ENCODE results near the gene DOCK10. TPM values are rescaled to one million over a fixed set of nuclear protein-coding genes. Genes with fewer than 3 reads are reported as not detected.

DOCK10 gene
- total and polyA plus RNA-seq, 9 of the 15 experiments (the other 6 are each of a cell fraction or from before 2014, with no cell fraction given) = 0.01 to 0.87 (median 0.18) TPM

DNA sequence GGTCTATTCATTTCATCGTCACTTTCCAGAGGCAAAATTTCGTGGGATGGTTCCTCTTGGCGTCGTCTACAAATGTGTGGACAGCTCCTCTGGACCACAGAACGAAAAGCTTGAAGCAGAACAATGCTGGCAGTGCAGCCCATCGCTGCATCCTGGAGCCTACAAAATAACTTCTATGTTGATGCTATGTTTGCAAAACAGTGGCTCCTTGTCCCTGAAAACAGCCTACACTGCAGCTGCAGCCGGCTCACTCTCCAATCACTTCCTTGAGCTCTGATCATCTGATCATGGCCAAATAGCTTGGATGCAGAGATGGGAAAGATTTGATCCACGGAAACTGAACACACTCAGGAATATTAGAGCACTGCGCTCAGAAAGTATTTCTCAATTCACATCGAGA lies 60.0 kb downstream of the DOCK10 start:
- no peaks in the 10 kb centered on the region for H4K20me1 ChIP-seq (replicated peaks; ENCODE audit: control insufficient read depth, insufficient read depth, low read length)
- no peak overlapping the region for H2AFZ ChIP-seq (ENCODE audit: low read depth, low read length)
- in situ Hi-C loops (cut with MboI) (no loop called here), intact Hi-C loops (cut with micrococcal nuclease) (no loop called here)
- no peak for FAIRE-seq
- H3K9me3 ChIP-seq (replicated peaks; ENCODE audit: control insufficient read depth, insufficient read depth, low read depth, low read length) = no peaks in the 10 kb centered on the region
- H3K27ac ChIP-seq (ENCODE audit: extremely low read depth, low read depth, low read length) = no peak overlapping the region
- CTCF ChIA-PET (ENCODE audit: low intra/inter-chr PET ratio) = no interaction called here
- no peaks in the 10 kb centered on the region for H3K27me3 ChIP-seq (ENCODE audit: control insufficient read depth in 2 of 2, insufficient read depth in 2 of 2, low read length in 2 of 2)
- no peak for DNase-seq (ENCODE audit: extremely low read depth in 1 of 4, low spot score in 3 of 4)
- no TSS peak for BruUV-seq (replicated peaks)
- H3K4me3 ChIP-seq = no peak overlapping the region
- no peak for ATAC-seq
- no peaks in the 10 kb centered on the region for H3K79me2 ChIP-seq (ENCODE audit: control insufficient read depth, insufficient read depth, low read length)
- H3K36me3 ChIP-seq (ENCODE audit: control insufficient read depth, insufficient read depth, low read length) = no peaks in the 10 kb centered on the region
- POLR2A ChIA-PET = no interaction called here
- TF ChIP-seq LARP7 (IDR thresholded peaks at IDR 0.05) (no peak), MTA1 (IDR thresholded peaks at IDR 0.05; ENCODE audit: borderline replicate concordance) (no peak), SREBF1 (IDR thresholded peaks at IDR 0.05; ENCODE audit: borderline replicate concordance, low read depth, low read length) (no peak), LCOR (CRISPR knock-in tag; IDR thresholded peaks at IDR 0.05) (no peak), ETV6 (IDR thresholded peaks at IDR 0.05; ENCODE audit: borderline replicate concordance in 1 of 2, low read depth in 2 of 2, low read length in 1 of 2) (no peak), ETV6 (CRISPR knock-in tag; IDR thresholded peaks at IDR 0.05; ENCODE audit: borderline replicate concordance) (no peak), BDP1 (IDR thresholded peaks at IDR 0.05; ENCODE audit: insufficient read depth, insufficient read length) (no peak), EGR1 (conservative IDR thresholded peaks at IDR 0.05) (no peak), MECOM (CRISPR knock-in tag; IDR thresholded peaks at IDR 0.05) (no peak), WHSC1 (IDR thresholded peaks at IDR 0.05; ENCODE audit: low read length) (no peak), MTA3 (IDR thresholded peaks at IDR 0.05; ENCODE audit: borderline replicate concordance) (no peak), RBM34 (IDR thresholded peaks at IDR 0.05; ENCODE audit: borderline replicate concordance, insufficient read depth, low read length) (no peak), ZBTB34 (CRISPR knock-in tag; IDR thresholded peaks at IDR 0.05) (no peak), PYGO2 (tag; IDR thresholded peaks at IDR 0.05) (no peak), ZBTB43 (CRISPR knock-in tag; IDR thresholded peaks at IDR 0.05) (no peak), HMG20B (CRISPR knock-in tag; IDR thresholded peaks at IDR 0.05) (no peak)
- TF ChIP-seq, protein P1, sequence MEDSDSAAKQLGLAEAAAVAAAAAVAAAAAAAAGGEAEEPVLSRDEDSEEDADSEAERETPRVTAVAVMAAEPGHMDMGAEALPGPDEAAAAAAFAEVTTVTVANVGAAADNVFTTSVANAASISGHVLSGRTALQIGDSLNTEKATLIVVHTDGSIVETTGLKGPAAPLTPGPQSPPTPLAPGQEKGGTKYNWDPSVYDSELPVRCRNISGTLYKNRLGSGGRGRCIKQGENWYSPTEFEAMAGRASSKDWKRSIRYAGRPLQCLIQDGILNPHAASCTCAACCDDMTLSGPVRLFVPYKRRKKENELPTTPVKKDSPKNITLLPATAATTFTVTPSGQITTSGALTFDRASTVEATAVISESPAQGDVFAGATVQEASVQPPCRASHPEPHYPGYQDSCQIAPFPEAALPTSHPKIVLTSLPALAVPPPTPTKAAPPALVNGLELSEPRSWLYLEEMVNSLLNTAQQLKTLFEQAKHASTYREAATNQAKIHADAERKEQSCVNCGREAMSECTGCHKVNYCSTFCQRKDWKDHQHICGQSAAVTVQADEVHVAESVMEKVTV (CRISPR knock-in tag; IDR thresholded peaks at IDR 0.05) = no peak
- under 1% methylated on average over 9 of the region's 10 CpGs for WGBS (ENCODE audit: insufficient coverage, low coverage, missing lambda C conversion rate)
- no peak overlapping the region for H3K4me2 ChIP-seq (ENCODE audit: insufficient read depth, low read length)
- H3K4me1 ChIP-seq (replicated peaks in 1 of 2; ENCODE audit: control insufficient read depth in 2 of 2, insufficient read depth in 2 of 2, low read length in 2 of 2) = no peaks in the 10 kb centered on the region
- no peaks in the 10 kb centered on the region for H3K9me1 ChIP-seq (ENCODE audit: control insufficient read depth, insufficient read depth, low read length)
- no peak overlapping the region for H3K9ac ChIP-seq (ENCODE audit: insufficient read depth in 1 of 2, low read depth in 2 of 2, low read length in 2 of 2)

Data from K562 (cell line).